ENCODE measurements around the gene IFNGR2.
"Not testable (repeated sequence)": the region's sequence is repeated elsewhere in the genome, so short reads cannot be mapped to it uniquely, and the experiment has no call there.

Gene IFNGR2

DNA sequence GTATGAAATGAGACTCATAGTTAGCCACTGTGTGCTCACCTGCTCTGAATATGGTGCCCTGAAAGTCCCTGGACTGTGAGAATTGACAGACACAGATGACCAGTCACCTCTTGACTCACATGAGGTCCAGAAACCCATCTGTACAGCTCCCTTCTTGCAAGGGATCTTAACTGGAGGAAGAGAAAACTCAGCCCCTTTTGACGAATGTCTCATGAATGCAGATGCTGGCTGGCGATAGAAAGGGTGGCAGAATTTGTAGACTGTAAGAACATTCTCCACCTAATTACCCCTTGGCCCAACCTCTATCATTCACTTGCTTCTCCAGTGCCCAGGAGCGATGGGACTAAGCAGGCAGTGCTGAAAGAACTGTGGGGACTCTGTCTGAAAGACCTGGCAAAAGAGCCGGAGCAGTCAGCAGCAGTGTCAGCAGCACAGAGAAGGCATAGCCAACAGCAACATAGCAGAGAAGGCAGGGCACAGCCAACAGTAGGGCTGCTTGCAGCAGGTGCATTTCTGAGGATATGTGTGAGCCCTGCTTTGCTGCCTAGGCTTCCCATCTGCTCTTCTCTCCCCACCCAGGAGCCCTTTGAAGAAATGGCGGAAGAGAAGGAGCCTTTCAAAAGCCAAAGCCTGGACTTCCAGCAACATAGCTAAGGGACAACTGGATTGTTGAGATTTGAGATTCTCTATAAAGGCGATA is 25.8 kb upstream of the IFNGR2 start:
- DNase-seq, result no peak

DNA sequence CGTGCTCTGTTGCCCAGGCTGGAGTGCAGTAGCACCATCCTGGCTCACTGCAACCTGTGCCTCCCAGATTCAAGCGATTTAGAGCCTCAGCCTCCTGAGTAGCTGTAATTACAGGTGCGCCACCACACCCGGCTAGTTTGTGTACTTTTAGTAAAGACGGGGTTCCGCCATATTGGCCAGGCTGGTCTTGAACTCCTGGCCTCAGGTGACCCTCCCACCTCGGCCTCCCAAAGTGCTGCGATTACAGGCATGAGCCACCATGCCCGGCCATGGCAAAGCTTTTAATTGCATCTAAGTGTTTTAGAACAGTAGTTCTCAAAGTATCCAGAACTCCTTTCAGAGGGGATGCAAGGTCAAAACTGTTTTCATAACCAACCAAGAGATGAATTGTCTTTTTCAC is 25.1 kb upstream of the IFNGR2 start:
- DNase-seq, result no peak

DNA sequence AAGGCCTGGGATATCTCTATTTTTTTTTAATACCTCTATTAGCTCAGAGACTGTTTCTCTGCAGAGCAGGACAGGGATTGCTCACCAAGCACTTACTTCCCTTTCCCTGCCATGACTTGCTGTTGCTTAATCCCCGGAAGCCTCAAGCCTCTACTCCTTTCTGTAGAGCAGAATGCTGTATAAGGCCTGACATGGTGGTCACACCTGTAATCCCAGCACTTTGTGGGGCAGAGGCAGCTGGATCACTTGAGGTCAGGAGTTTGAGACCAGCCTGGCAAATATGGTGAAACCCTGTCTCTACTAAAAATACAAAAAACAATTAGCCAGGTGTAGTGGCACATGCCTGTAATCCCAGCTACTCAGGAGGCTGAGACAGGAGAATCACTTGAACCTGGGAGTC is 23.3 kb upstream of the IFNGR2 start:
- DNase-seq, result not testable (repeated sequence)

DNA sequence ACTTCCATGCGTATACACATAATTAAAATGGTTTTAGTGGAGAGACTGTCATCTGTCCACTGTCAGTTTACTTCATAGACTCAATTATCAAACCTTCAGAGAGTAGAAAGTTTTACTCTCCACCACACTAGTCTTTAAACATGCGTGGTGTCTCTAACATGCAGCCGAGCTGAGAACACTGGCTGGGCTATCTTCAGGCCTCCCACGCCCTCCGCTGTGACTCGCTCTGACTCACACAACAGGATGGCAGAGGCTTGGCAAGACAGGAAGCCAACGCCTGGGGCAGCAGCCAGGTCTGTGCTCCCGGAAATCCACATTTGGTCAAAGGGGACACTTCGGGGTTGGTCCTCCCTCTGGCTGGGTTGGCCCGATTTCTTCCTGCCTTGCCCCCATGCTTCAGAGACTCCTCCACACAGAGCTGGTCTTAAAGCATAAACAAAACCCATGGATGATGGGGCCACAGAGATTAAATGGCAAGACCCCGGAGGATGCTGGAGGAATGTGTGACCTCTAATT is 22.7 kb upstream of the IFNGR2 start:
- DNase-seq, result no peak

DNA sequence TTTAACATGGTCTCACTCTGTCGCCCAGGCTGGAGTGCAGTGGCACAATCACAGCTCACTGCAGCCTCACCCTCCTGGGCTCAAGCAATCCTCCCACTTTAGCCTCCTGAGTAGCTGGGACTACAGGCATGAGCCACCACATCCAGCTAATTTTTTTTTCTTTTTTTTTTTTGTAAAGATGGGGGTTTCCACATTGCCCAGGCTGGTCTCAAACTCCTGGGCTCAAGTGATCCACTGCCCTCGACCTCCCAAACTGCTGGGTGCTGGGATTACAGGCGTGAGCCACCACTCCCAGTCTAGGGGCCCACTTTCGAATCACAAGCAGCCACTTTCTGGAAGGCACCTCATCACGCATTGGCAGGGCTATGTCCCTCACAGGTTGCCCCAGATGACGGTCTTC is 21.8 kb upstream of the IFNGR2 start:
- DNase-seq, result not testable (repeated sequence)

DNA sequence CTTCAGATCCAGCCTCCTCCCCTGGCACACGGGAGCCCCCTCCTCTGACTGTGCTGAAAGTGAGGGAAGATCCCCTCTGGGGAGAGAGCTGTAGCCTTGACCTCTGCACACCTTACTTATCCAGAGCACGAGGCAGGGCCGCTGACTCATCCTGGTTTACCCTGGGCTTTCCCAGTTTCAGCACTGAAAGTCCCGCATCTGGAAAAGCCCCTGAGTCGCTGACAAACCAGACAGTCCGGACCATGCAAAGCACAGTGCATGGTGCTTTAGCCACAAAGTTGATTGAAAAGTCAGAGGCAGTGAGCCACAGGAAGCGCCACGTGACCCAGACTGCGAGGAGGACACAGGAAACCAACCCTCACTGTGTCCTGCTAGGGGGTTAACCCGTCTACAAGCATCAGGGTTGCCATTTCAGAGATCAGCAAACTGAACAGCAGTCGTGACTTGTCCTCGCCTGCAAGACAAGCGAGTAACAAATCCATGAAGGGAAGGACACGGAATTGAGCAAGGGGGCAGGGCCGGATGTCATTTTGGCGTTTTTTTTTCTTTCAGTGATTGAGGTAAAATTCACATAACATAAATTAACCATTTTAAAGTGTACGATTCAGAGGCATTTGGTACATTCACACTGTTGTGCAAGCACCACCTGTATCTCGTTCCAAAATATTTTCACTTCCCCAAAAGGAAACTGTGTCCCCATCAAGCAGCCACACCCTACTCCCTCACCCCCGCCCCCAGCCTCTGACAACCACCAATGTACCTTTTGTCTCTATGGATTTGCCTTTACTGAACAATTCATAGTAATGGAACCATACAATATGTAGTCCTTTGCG is 19.9 kb upstream of the IFNGR2 start:
- no peak for DNase-seq

DNA sequence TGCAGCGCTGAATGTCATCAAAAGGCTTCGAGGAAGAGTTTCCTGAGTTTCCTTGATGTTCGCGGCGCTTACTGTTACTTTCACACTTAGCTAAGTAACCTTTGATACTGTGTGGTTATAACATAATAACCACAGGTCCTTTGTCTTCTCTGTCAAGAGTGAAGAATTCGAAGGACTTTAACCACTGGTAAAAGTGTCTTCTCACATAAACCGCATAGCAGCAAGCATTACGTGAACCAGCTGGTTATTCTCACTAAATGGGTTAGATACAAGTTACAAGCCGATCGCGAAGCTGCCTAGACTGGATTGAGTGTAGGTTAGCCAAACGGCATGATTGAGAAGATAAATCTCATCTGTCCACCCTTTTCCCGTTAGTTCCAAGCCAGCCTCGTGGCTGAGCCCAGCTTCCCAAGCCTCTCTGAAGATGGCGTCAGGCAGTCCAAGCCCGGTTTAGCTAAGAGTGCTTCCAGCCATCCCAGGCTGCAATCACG is 18.3 kb upstream of the IFNGR2 start:
- DNase-seq, result no peak

DNA sequence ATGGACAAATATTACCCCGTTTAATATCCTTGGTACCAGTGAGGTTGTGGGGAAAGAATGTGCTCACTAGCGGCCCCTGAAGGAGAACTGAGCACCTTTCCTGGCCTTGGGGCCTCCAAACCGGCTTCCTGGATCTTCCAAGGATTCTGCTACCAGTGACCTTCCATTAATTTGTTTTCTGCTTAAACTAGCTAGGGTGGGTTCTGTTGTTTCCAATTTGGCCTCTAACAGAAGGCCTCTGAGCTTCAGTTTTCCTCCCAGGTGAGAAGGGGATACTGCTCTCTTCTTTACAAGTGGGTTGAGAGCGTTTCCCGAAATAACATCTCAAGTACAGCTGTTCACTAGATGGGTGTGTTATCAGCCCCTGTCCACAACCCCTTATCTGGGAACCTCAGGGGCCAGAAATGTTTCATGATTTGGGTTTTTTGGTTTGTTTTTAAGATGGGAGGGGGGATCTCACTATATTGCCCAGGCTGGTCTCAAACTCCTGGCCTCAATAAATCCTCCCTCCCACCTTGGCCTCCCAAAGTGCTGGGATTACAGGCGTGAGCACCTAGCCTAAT is 16.9 kb upstream of the IFNGR2 start:
- DNase-seq, result no peak

DNA sequence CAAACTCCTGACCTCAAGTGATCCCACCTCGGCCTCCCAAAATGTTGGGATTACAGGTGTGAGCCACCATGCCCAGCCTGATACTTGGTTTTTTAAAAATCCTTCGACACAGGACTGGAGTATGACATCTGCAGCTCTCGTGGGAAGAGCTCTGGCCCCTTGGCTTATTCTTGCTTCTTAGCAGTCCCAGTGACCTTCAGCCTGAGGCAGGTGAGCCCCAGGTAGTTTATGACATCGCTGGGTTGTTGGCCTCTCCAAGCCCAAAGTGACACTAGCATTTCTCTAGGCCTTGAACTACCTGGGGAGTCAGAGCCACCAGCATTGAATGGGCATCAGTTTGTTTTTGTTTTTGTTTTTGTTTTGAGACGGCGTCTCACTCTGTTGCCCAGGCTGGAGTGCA is 15.9 kb upstream of the IFNGR2 start:
- no peak for DNase-seq

DNA sequence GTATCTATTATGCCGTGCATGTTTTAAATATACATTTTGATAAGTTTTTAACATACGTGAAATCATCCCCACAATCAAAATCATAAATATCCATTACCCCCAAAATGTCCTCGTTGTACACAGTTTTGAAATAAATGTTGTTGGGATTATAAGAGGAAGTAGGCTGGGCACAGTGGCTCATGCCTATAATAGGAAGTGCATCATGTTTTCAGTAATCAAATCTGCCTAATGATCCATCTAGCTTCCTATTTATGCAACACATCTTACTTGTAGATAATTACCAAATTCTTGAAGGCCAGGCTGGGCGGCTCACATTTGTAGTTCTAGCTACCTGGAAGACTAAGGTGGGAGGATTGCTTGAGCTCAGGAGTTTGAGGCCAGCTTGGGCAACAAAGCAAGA is 15.0 kb upstream of the IFNGR2 start:
- DNase-seq, result no peak

DNA sequence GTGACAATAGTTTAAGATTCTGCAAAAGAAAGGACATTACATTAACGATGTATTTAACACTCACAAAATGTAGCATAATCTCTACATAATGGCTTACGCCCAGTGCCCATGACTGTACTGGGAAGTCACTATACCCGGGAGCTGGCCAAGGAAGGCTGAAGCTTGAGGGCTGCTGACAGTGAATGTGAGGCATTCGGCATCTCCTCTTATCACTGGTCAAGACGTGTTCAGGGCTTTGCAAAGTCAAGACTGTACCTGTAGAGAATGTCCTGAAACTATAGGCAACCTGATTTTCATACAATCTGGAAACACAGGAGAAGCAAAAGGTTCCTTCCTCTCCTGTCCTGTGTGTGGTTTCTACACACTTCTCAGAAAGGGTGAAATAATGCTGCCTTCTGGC is 12.7 kb upstream of the IFNGR2 start:
- DNase-seq, result no peak

DNA sequence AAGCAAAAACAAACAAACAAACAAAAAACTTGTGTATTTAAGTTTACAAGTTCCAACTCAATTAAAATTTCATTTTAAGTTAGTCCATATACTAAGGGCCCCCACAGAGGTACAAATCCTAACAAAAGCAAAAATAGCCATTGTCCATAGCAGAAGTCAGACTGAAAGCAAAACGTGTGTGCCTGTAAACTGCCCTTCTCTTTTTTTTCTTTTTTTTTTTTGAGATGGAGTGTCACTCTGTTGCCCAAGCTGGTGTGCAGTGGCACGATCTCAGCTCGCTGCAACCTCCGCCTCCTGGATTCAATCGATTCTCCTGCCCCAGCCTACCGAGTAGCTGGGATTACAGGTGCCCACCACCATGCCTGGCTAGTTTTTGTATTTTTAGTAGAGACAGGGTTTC is 11.6 kb upstream of the IFNGR2 start:
- no peak for DNase-seq

DNA sequence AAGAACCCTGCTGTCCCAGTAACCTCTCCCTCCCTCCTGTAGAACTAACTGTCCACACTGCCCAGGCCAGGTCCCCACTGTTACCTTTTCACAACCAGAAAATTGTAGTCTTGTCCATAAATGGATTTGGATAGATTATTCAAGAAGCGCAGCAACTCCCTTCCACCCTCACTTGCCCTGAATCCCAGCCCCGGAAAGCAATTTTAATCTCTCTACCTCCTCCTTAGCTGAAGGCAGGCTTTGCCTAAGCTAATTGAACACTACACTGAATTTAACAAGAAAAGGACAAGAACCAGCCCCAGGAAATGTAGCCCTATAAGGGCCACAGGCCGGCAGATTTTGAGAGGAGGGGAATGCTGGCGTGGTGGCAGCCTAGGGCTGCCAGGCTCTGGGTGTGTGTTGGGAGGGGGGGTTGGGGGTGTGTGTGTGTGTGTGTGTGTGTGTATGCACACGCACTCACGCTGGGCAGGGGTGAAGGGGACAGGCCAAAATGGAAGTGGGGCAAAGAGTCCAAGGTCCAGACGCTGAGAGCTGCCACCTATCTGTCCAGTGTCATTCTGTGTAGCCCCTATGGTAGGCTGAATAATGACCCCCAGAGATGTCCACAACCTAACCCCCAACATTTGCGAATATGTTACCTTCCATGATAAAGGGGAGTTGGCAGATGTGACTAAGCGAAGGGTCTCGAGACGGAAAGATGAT is 10.8 kb upstream of the IFNGR2 start:
- no peak for DNase-seq

DNA sequence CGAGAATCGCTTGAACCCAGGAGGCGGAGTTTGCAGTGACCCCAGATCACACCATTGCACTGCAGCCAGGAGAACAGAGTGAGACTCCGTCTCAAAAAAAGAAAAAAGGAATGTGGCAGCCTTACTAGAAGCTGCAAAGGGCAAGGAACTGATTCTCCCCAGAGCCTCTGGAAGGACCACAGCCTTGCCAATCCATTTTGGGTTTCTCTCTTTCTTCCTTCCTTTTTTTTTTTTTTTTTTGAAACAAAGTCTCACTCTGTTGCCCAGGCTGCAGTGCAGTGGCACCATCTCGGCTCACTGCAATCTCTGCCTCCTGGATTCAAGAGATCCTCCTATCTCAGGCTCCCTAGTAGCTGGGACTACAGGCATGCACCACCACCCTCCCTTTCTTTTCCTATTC is 9.9 kb upstream of the IFNGR2 start:
- DNase-seq, result no peak

DNA sequence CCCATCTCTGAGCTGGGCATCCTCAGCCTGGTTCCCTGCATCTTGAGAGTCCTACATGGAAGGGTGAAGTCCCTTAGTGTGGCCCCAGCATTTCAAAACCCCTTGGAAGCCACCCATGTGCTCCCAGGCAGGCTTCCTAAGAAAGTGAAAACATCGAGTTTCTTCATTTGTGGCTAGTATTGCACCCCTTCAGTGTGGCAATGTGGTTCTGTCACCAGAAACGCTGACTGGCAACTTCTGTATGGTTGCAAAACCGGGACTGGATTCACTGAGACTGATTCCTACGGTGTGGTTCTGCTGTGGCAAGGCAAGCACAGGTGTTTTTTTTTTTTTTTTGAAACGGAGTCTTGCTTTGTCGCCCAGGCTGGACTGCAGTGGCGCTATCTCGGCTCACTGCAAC is 9.0 kb upstream of the IFNGR2 start:
- DNase-seq, result no peak

DNA sequence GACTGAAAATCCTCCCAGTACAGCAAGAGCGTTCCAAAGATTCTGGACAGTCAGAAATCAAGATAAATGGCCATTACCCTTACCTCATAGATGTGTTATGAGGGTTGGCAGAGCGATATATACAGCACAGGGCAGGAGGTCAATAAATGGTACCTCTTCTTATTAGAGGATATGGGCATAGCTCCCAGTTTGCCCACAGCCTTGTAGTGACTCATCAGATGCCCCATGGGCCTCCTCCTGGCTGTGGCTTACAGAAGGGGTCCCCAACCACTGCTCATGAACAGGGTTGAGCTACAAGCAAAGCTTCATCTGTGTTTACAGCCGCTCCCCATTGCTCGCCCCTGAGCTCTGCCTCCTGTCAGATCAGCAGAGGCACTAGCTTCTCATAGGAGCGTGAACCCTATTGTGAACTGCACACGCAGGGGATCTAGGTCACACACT is 7.3 kb upstream of the IFNGR2 start:
- no peak for DNase-seq

DNA sequence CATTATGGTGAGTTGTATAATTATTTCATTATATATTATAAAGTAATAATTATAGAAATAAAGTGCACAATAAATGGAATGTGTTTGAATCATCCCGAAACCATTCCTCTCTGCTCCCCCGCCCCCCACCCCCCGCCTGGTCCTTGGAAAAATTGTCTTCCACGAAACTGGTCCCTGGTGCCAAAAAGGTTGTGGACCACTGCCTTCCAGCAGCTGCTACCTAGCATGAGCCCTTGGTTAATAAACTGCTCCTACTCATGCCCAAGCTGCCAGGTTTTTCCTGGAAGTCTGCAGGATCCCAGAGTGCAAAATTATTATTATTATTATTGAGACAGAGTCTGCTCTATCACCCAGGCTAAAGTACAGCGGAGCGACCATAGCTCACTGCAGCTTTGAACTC is 6.8 kb upstream of the IFNGR2 start:
- no peak for DNase-seq

DNA sequence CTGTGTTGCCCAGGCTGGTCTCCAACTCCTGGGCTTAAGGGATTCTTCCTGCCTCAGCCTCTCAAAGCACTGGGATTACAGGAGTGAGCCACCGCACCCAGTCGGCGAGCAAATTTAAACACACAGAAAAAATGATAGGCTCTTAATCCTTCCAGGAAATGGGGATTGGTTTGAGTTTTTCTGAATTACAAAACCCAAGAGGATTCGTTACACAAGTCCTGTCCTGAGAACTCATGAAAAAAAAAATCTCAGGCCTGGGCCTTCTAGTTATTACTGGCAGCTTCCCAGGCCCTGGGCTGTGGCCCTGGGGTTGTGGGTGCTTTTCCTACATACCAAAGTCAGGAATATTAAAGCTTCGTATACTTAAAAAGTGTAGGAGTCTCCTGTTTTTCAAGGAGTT is 6.3 kb upstream of the IFNGR2 start:
- no peak for DNase-seq

DNA sequence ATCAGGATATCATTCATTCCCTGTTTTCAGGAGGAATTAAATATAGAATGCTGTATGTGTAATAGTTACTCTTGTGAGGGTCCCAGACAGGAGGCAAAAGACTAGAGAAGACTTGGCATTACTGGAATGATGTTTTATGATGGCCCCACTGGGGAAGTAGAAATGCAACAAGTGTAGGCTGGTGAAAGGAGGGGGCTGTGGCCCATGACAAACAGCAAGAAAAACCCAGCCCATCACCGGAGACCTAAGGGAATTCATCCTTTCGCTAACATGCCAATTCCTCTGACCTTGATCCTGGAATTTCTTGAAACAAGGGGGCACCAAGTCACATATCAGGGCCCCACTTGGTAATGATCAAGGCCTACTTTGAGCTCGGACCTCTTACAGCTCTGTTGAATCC is 5.5 kb upstream of the IFNGR2 start:
- DNase-seq, result no peak

DNA sequence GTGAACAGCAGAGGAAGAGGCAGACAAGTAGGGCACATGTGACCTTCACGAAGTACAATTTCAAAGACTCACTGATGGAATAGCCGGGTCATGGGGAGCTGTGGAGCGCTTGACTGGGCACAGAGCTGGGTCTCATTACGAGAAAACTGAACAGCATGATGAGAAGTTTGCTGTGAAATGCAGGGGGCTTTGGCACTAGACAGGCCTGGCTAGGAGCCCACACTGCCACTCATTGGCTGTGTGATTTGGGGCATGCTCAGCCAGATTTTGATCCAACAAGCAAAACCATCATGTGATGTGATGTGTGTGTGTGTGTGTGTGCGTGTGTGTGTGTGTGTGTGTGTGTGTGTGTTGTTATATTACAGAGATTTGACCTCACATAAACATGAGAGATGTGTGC is 4.9 kb upstream of the IFNGR2 start:
- no peak for DNase-seq

DNA sequence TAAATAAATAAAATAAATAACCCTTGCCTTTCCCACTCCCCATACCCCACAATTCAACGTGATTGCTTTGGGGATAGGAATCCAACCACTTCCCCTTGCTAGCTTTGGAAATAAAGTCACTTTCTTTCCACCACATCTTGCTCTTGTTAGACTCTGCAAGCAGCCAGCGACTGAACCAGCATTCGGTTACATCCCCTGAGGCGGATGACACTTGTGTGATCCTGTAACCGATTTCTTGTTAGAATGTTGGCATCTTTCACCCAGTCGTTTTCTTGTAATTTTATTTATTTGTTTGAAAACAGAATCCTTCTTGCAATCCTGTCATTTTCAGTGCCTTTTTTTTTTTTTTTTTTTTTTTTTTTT is 1.6 kb upstream of the IFNGR2 start:
- no peak for DNase-seq

DNA sequence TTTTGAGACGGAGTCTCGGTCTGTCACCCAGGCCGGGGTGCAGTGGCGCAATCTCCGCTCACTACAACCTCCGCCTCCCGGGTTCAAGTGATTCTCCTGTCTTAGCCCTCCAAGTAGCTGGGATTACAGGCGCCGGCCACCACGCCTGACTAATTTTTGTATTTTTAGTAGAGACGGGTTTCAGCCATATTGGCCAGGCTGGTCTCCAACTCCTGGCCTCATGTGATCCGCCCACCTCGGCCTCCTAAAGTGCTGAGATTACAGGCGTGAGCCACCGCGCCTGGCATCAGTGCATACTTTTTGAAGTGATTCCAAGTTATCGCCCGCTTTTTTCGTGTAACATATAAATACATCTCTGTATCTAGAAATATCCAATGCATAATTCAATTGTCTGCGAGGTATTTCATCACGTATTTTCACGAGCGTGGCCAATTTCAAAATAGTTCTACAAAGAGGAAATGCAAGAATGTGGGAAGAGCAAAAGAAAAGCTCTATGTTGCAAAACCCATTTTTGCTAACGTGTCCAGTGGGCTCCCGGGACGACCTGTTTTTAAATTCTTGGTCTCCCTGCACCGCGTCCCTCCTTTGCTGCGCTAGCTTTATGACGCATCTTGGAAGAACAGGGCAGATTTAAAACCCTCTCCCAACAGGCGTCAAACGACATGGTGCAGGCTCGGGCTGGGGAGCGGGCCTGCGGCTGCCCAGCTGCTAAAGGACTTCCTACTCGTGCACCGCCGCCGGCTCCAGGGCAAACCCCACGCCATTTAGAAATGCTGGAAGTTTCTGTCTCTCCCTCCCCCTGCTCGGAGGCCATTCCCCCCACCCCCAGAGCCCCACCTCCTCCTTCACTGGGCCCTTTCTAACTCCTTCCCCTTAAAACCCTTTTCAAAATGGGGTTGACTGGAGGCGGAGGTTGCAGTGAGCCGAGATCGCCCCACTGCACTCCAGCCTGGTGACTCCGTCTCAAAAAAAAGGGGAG is 923 bp upstream of the IFNGR2 start:
- peak; percentile 29 for DNase-seq
